T47D (cell line): ENCODE data around the gene RTN3.

Source experiments
- DNase-seq, 2 experiments: peaks; one replicate each; pipeline versions ENCODE4 v3.0.0 to v3.0.0-alpha.2; 2011 to 2012; ENCODE audit warnings: low read depth in 1 of 2, low spot score in 1 of 2
- JUND ChIP-seq: IDR thresholded peaks from 2 replicates; pipeline ENCODE4 v1.6.1; 2012; ENCODE audit warnings: low read depth
- in situ Hi-C: cut with HindIII; loops from 2 replicates; pipeline ENCODE4 v1.10.0; 2016; ENCODE audit warnings: low sequenced_read_pairs, low pct_unique_long_range_greater_than_20kb

RTN3 gene

DNA sequence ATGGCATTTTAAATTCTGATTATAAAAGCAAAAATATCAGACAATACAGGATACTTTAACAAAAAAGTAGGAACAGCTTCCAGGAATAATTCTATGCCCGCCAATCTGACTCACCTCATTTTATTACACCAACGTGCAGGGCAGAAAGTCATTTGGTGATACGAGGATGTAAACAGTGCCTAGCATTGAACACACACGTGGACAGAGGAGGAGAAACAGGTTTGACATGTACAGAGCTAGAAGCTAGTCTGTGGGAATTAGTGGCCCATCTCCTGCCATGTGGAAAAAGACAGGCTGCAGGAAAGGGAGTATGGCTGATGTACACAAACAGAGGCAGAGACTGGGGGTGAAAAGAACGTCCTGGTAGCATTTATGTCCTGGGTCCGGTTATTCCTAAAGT, 123.0 kb downstream of the RTN3 start:
- DNase-seq, result peak; percentile 56 to 86
- in situ Hi-C loops, result no loop called here
- TF ChIP-seq JUND, result no peak

- in situ Hi-C loops, result no loop called here
- no peak for DNase-seq
- no peak for TF ChIP-seq JUND
Measured at GRCh38 chr11:63805844-63806415, 124.6 kb downstream of the RTN3 start.
